Measurements from ENCODE around the gene TTC33. TPM values are rescaled to one million over a fixed set of nuclear protein-coding genes. Genes with fewer than 3 reads are reported as not detected.
A peak's percentile ranks its signal among the peaks of the same experiment; 100 is the strongest.

The TTC33 gene
- total and polyA plus RNA-seq, 2 of the 4 experiments (the other 2 are of a cell fraction), result 3.1 to 8.1 TPM

DNA sequence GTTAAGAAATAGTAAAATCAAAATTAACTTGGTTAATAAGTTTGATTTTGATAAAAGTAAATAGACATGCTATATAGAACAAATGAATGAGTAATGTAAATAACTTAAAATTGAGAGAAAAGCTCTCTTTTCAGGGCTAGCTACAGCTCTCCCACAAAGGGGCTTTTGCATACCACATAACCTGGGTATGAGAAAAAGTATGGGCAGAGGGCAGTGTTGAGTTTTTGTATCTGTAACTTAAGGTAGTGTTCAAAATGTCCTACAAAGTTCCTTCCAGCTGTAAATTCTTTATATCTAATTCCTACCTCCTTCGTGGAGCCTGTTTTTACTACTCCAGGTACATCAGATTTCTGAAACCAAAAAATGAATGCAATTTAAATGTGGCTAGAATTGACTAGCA lies 18.9 kb upstream of the TTC33 start:
- H2AK9ac ChIP-seq (replicated peaks; ENCODE audit: low read depth, low read length, poor library complexity), result no peak overlapping the region
- no peak overlapping the region for H2BK20ac ChIP-seq (ENCODE audit: low read depth, low read length)
- DNase-seq, result no peak
- no peak overlapping the region for H2BK120ac ChIP-seq (ENCODE audit: low read depth, low read length)
- intact Hi-C loops (cut with micrococcal nuclease), result loop anchor here (2.0 kb wide), 1 partner anchor 14 kb away; no protein-coding TSS in a partner anchor
- H4K8ac ChIP-seq (ENCODE audit: low read depth in 2 of 2, low read length in 2 of 2), result no peak overlapping the region
- H3K4ac ChIP-seq (ENCODE audit: low read depth, low read length), result no peak overlapping the region
- H3K4me2 ChIP-seq (ENCODE audit: low read depth, low read length), result no peak overlapping the region
- no CpG with 5 or more reads among the region's 1 CpG for WGBS, 2 experiments (ENCODE audit: extremely low coverage in 2 of 2, insufficient read length in 1 of 2)
- H4K20me1 ChIP-seq (ENCODE audit: insufficient read depth, low read length), result peaks cover 24% of the 10 kb centered on the region
- BruUV-seq (replicated peaks), result no TSS peak
- H3K4me1 ChIP-seq (ENCODE audit: control insufficient read depth, insufficient read depth, low read length), result peaks cover 2% of the 10 kb centered on the region
- H3K56ac ChIP-seq (ENCODE audit: extremely low read depth, insufficient read depth, low read length), result no peak overlapping the region
- H3K14ac ChIP-seq (replicated peaks; ENCODE audit: low read depth, low read length), result no peak overlapping the region
- CTCF ChIA-PET, result interaction anchor here (1.4 kb wide), 1 partner anchor 23 kb away, joined by 3 read pairs; no protein-coding TSS in a partner anchor
- H3K36me3 ChIP-seq (ENCODE audit: control insufficient read depth, insufficient read depth, low read length), result peaks cover 27% of the 10 kb centered on the region
- POLR2A ChIA-PET (ENCODE audit: unreplicated experiment), result no interaction called here
- H2AK5ac ChIP-seq (ENCODE audit: low read depth, low read length), result no peak overlapping the region
- ATAC-seq (ENCODE audit: low read depth), result no peak
- H2BK15ac ChIP-seq (ENCODE audit: low read depth, low read length), result no peak overlapping the region
- H4K5ac ChIP-seq (ENCODE audit: low read depth, low read length), result no peak overlapping the region
- no peak overlapping the region for H2BK5ac ChIP-seq (ENCODE audit: low read depth, low read length, poor library complexity, severe bottlenecking)
- H3K23ac ChIP-seq (ENCODE audit: low read depth, low read length), result no peak overlapping the region
- H3K9me1 ChIP-seq (ENCODE audit: insufficient read depth, low read length), result no peaks in the 10 kb centered on the region
- TF ChIP-seq CTCF (conservative IDR thresholded peaks at IDR 0.05; ENCODE audit: low read depth, low read length) (0 out of 2 replicates have a peak, but pooled peaks have one; percentile 3), BHLHE40 (IDR thresholded peaks at IDR 0.05; ENCODE audit: low read depth, low read length) (no peak)
- no peak overlapping the region for H3K9ac ChIP-seq (ENCODE audit: low read depth, low read length)
- H3K27ac ChIP-seq (ENCODE audit: insufficient read depth, low read length), result no peak overlapping the region
- no peak overlapping the region for H3K4me3 ChIP-seq (ENCODE audit: insufficient read depth, low read depth, low read length)
- in situ Hi-C loops (cut with MboI; ENCODE audit: low sequenced_read_pairs), result loop anchor here (25.0 kb wide), 1 partner anchor 1387 kb away; no protein-coding TSS in a partner anchor
- H3K9me3 ChIP-seq (ENCODE audit: control insufficient read depth, insufficient read depth, low read length), result no peaks in the 10 kb centered on the region
- H3K18ac ChIP-seq (ENCODE audit: low read depth, low read length), result no peak overlapping the region
- H3K79me1 ChIP-seq (ENCODE audit: low read depth in 1 of 2, low read length in 2 of 2), result peaks cover 35 to 49% of the 10 kb centered on the region in 2 experiments
- H4K91ac ChIP-seq (ENCODE audit: insufficient read depth, low read depth, low read length), result no peak overlapping the region
- H3K27me3 ChIP-seq (ENCODE audit: control insufficient read depth, insufficient read depth, low read length), result no peaks in the 10 kb centered on the region
- no peak overlapping the region for H2AFZ ChIP-seq (replicated peaks; ENCODE audit: low read length, poor library complexity)
- dilution Hi-C loops (cut with HindIII; ENCODE audit: low sequenced_read_pairs, unreplicated experiment), result no loop called here

All from IMR-90 (cell line).